GM23248 (cell line): ENCODE data around the gene FBN1. TPM values are rescaled to one million over a fixed set of nuclear protein-coding genes. Genes with fewer than 3 reads are reported as not detected.

Experiments
- DNase-seq: peaks from one replicate; pipeline ENCODE4 v3.0.0-alpha.2; 2015
- H2AFZ ChIP-seq: fragments of 200-600 bp; sonication (generic); 2 replicates; pipeline ENCODE4 v1.6.1; 2016; ENCODE audit warnings: antibody characterized with exemption
- H3F3A ChIP-seq: fragments of 200-600 bp; sonication (generic); 2 replicates; pipeline ENCODE4 v1.6.1; 2016; ENCODE audit warnings: mild to moderate bottlenecking, antibody characterized with exemption, mixed run types; ENCODE audit not compliant: insufficient read depth
- H3K27ac ChIP-seq: fragments of 200-600 bp; sonication (generic); 2 replicates; pipeline ENCODE4 v1.5.1; 2016; ENCODE audit warnings: mild to moderate bottlenecking
- H3K27me3 ChIP-seq: fragments of 200-600 bp; sonication (generic); replicated peaks from 2 replicates; pipeline ENCODE4 v1.6.1; 2016; ENCODE audit warnings: mild to moderate bottlenecking; ENCODE audit not compliant: insufficient read depth
- H3K36me3 ChIP-seq: fragments of 200-600 bp; sonication (generic); 2 replicates; pipeline ENCODE4 v1.6.1; 2016; ENCODE audit warnings: low read depth, mild to moderate bottlenecking
- H3K4me1 ChIP-seq: fragments of 200-600 bp; sonication (generic); 2 replicates; pipeline ENCODE4 v1.6.1; 2016; ENCODE audit warnings: mild to moderate bottlenecking; ENCODE audit not compliant: insufficient read depth
- H3K4me2 ChIP-seq: fragments of 200-600 bp; sonication (generic); one replicate; pipeline ENCODE4 v1.6.1; 2016; ENCODE audit warnings: mild to moderate bottlenecking; ENCODE audit not compliant: unreplicated experiment
- H3K4me3 ChIP-seq: fragments of 200-600 bp; sonication (generic); 2 replicates; pipeline ENCODE4 v1.5.1; 2016; ENCODE audit warnings: mild to moderate bottlenecking
- H3K79me2 ChIP-seq: fragments of 200-600 bp; sonication (generic); 2 replicates; pipeline ENCODE4 v1.6.1; 2016; ENCODE audit warnings: mild to moderate bottlenecking; ENCODE audit not compliant: insufficient read depth
- H3K9ac ChIP-seq: fragments of 200-600 bp; sonication (generic); 2 replicates; pipeline ENCODE4 v1.6.1; 2016; ENCODE audit warnings: mild to moderate bottlenecking
- H3K9me2 ChIP-seq: fragments of 200-600 bp; sonication (generic); 2 replicates; pipeline ENCODE4 v1.6.1; 2016; ENCODE audit warnings: mixed run types, mild to moderate bottlenecking, moderate library complexity; ENCODE audit not compliant: insufficient read depth
- H3K9me3 ChIP-seq: fragments of 200-600 bp; sonication (generic); one replicate; pipeline ENCODE4 v1.6.1; 2017; ENCODE audit warnings: low read depth
- H4K20me1 ChIP-seq: fragments of 200-600 bp; sonication (generic); 2 replicates; pipeline ENCODE4 v1.6.0; 2016; ENCODE audit not compliant: insufficient read depth
- EZH2 ChIP-seq: fragments of 200-600 bp; sonication (generic); IDR thresholded peaks from 2 replicates; pipeline ENCODE4 v1.6.1; 2018; ENCODE audit warnings: antibody characterized with exemption, mild to moderate bottlenecking; ENCODE audit not compliant: insufficient read depth, poor library complexity, severe bottlenecking
- EZH2phosphoT487 ChIP-seq: fragments of 200-600 bp; sonication (generic); IDR thresholded peaks from 2 replicates; pipeline ENCODE4 v1.6.1; 2018; ENCODE audit warnings: antibody characterized with exemption, moderate library complexity, mild to moderate bottlenecking, low read depth; ENCODE audit not compliant: insufficient read depth
- whole genome bisulfite sequencing, 2 experiments: methylation state at CpG; one replicate each; pipeline ENCODE4 v1.1.6; 2015 to 2017; ENCODE audit warnings: low lambda C conversion rate in 2 of 2, low coverage in 1 of 2; ENCODE audit errors: missing lambda C conversion rate in 2 of 2; 5-methylcytosine and 5-hydroxymethylcytosine counted together
- in situ Hi-C: fragments of 300-500 bp; cut with MboI; formaldehyde crosslinking; loops from 2 replicates; pipeline ENCODE4 v1.15.0; 2020
- polyA plus RNA-seq: library from polyadenylated mRNA; unstranded; fragments of >200 nt; fragmentation: Nextera tagmentation; extraction: Ambion mirVana; gene quantifications from 2 replicates; pipeline ENCODE4 v1.2.1, GENCODE V29; 2016
- total RNA-seq: library from RNA; depleted of rRNA; stranded (reverse); fragments of >200 nt; shearing (Covaris generic); gene quantifications from 2 replicates; pipeline ENCODE4 v1.2.3, GENCODE V29; 2014

Gene FBN1
- total and polyA plus RNA-seq, 2 experiments from 2014 or later = 374 to 1,478 TPM

DNA sequence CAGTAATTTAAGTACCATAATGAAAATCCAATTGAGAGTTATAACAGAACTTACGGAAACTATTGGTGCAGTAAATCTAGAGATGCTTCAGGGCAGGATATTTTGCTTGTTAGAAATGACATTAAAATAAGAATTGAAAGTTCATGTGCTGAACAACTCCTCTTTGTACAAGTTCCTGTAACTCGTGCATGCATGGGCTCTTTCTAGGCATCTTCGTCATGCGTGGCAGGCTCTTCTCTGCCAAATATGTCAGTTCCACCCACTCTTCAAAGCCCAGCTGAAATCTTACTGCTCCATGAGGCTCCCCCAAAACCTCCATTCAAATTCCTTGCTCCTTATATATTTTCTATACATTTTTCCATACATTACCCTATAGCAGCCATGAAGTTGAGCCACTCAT lies 48.7 kb downstream of the FBN1 start:
- H3K4me1 ChIP-seq = peaks cover 50% of the 10 kb centered on the region
- WGBS, 2 experiments = 68 to 73% methylated on average over 4 of the region's 4 CpGs
- H3K4me3 ChIP-seq = no peak overlapping the region
- H3K4me2 ChIP-seq = no peak overlapping the region
- peak overlapping the region; percentile 82 for H3K27ac ChIP-seq
- no peaks in the 10 kb centered on the region for H3K27me3 ChIP-seq
- peaks cover 83% of the 10 kb centered on the region for H3K36me3 ChIP-seq
- no peak for DNase-seq
- H4K20me1 ChIP-seq = no peaks in the 10 kb centered on the region
- no peaks in the 10 kb centered on the region for H3K9me3 ChIP-seq
- in situ Hi-C loops = no loop called here
- no peak overlapping the region for H2AFZ ChIP-seq
- H3K9me2 ChIP-seq = no peaks in the 10 kb centered on the region
- TF ChIP-seq EZH2phosphoT487 (no peak), EZH2 (no peak)
- peaks cover 95% of the 10 kb centered on the region for H3F3A ChIP-seq
- H3K9ac ChIP-seq = no peak overlapping the region
- H3K79me2 ChIP-seq = peaks cover 94% of the 10 kb centered on the region

DNA sequence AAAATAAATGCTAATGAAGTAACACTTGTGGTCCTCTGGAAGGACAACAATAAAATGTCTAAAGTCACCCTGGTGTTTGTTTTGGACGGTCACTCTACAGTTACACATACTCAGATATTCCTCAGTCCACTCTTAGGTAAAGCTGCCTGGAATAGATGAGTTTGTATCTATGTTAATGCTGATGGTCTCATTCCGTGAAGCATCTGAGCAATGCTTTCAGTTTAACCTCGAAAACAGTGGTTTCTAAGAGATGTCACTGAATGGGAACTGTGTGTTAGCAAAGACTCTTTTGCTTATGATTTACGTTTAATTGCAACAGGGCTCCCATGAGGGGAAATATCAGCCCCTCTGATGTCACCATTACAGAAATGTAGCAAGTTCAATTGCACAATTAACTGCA lies 49.1 kb downstream of the FBN1 start:
- H3K27me3 ChIP-seq = no peaks in the 10 kb centered on the region
- H3K9me2 ChIP-seq = no peaks in the 10 kb centered on the region
- WGBS, 2 experiments = 67 to 69% methylated on average over 4 of the region's 4 CpGs
- H3K9me3 ChIP-seq = no peaks in the 10 kb centered on the region
- H3F3A ChIP-seq = peaks cover 96% of the 10 kb centered on the region
- no peak overlapping the region for H2AFZ ChIP-seq
- no peak overlapping the region for H3K4me2 ChIP-seq
- peaks cover 94% of the 10 kb centered on the region for H3K79me2 ChIP-seq
- no peak overlapping the region for H3K9ac ChIP-seq
- peak; percentile 37 for DNase-seq
- H4K20me1 ChIP-seq = no peaks in the 10 kb centered on the region
- peaks cover 50% of the 10 kb centered on the region for H3K4me1 ChIP-seq
- no peak overlapping the region for H3K4me3 ChIP-seq
- no peak for TF ChIP-seq EZH2
- no peak for TF ChIP-seq EZH2phosphoT487
- in situ Hi-C loops = no loop called here
- H3K36me3 ChIP-seq = peaks cover 85% of the 10 kb centered on the region
- peak overlapping the region; percentile 82 for H3K27ac ChIP-seq

DNA sequence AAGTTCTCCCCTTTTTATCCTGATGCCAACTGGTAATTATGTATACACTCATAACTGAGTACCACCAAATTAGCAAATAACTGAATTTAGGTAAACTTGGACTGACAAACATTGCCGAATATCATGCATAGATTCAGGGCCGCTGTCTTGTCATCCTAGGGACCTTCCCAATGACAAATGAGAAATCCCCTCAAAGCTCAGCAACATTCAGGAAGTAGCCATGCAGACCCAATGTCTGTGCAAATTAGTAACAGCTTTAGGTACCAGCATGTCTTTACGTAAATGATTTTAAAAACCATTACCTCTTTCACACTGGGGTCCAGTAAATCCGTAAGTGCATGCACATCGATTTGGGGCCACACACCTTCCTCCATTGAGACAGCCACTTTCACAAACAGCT lies 49.5 kb downstream of the FBN1 start:
- Histone ChIP-seq H3F3A (peaks cover 96% of the 10 kb centered on the region), H3K36me3 (peaks cover 89% of the 10 kb centered on the region), H3K4me3 (no peak overlapping the region), H2AFZ (no peak overlapping the region), H4K20me1 (no peaks in the 10 kb centered on the region), H3K27me3 (no peaks in the 10 kb centered on the region), H3K79me2 (peaks cover 94% of the 10 kb centered on the region), H3K9ac (no peak overlapping the region), H3K4me2 (no peak overlapping the region), H3K27ac (peak overlapping the region; percentile 82), H3K9me3 (no peaks in the 10 kb centered on the region), H3K9me2 (no peaks in the 10 kb centered on the region), H3K4me1 (peaks cover 50% of the 10 kb centered on the region)
- in situ Hi-C loops = no loop called here
- 96% methylated on average over 5 of the region's 5 CpGs for WGBS, 2 experiments
- DNase-seq = no peak
- TF ChIP-seq EZH2phosphoT487 = no peak
- TF ChIP-seq EZH2 = no peak

DNA sequence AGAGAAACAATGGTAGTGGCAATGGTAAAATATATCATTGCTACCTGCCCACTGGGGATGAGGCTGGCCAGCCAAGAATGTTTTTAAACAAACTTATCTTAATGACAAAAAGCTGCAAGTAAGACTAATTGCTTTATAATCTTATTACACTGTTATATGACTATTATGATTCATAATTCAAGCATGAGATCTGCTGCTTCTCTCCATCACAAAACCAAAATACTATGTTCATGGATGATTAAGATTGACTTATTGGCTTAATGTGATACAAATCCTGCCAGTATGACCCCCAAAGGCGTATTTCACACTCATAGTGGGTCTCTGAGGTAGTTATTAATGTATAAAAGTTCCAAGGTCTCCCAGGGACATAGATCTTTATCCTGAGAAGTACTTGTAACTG lies 52.6 kb downstream of the FBN1 start:
- peak overlapping the region; percentile 20 for H3K4me2 ChIP-seq
- H3K36me3 ChIP-seq = peaks cover 85% of the 10 kb centered on the region
- H3K9me2 ChIP-seq = no peaks in the 10 kb centered on the region
- H3K9me3 ChIP-seq = no peaks in the 10 kb centered on the region
- TF ChIP-seq EZH2 (no peak), EZH2phosphoT487 (no peak)
- in situ Hi-C loops = no loop called here
- 79 to 86% methylated on average over 1 of the region's 1 CpG for WGBS, 2 experiments
- no peak overlapping the region for H2AFZ ChIP-seq
- H3K79me2 ChIP-seq = peaks cover 94% of the 10 kb centered on the region
- peak overlapping the region; percentile 52 for H3K9ac ChIP-seq
- DNase-seq = peak; percentile 41
- peak overlapping the region; percentile 82 for H3K27ac ChIP-seq
- no peak overlapping the region for H3K4me3 ChIP-seq
- no peaks in the 10 kb centered on the region for H4K20me1 ChIP-seq
- peaks cover 95% of the 10 kb centered on the region for H3F3A ChIP-seq
- no peaks in the 10 kb centered on the region for H3K27me3 ChIP-seq
- H3K4me1 ChIP-seq = peaks cover 46% of the 10 kb centered on the region
